Measurements from ENCODE around the gene CCDC159.
"Not testable (repeated sequence)": the region's sequence is repeated elsewhere in the genome, so short reads cannot be mapped to it uniquely, and the experiment has no call there.

Gene CCDC159

GRCh38 chr19:11365557-11366117 lies 19.3 kb downstream of the CCDC159 start:
- no peak for DNase-seq (ENCODE audit: insufficient read length, low spot score)
- no peak for TF ChIP-seq POLR2A (IDR thresholded peaks at IDR 0.05; ENCODE audit: low read depth, low read length)
- FAIRE-seq: no peak

GRCh38 chr19:11367528-11367927 lies 21.2 kb downstream of the CCDC159 start:
- DNase-seq (ENCODE audit: insufficient read length, low spot score) (no peak), FAIRE-seq (no peak)
- no peak for TF ChIP-seq POLR2A (IDR thresholded peaks at IDR 0.05; ENCODE audit: low read depth, low read length)

GRCh38 chr19:11370744-11371143 lies 24.4 kb downstream of the CCDC159 start:
- FAIRE-seq: no peak

GRCh38 chr19:11373166-11373884 lies 27.0 kb downstream of the CCDC159 start:
- no peak for FAIRE-seq
- DNase-seq (ENCODE audit: insufficient read length, low spot score): no peak
- no peak for TF ChIP-seq POLR2A (IDR thresholded peaks at IDR 0.05; ENCODE audit: low read depth, low read length)

More at GRCh38 chr19:11370744-11371143, 24.4 kb downstream of the CCDC159 start:
- DNase-seq (ENCODE audit: insufficient read length, low spot score): no peak
- TF ChIP-seq POLR2A (IDR thresholded peaks at IDR 0.05; ENCODE audit: low read depth, low read length): no peak

GRCh38 chr19:11373885-11374432 lies 27.6 kb downstream of the CCDC159 start:
- FAIRE-seq: no peak
- DNase-seq (ENCODE audit: insufficient read length, low spot score): no peak
- TF ChIP-seq POLR2A (IDR thresholded peaks at IDR 0.05; ENCODE audit: low read depth, low read length): no peak

- FAIRE-seq: peak; percentile 87
- peak; percentile 55 for TF ChIP-seq POLR2A (IDR thresholded peaks at IDR 0.05; ENCODE audit: low read depth, low read length)
- DNase-seq (ENCODE audit: insufficient read length, low spot score): peak; percentile 97
These were observed 28.3 kb downstream of the CCDC159 start, which contains the start of gene SWSAP1 for GRCh38 chr19:11374433-11375142. TSS of gene SWSAP1 (plus strand) at chr19:11374666. CDS start at chr19:11374681, 15 bp downstream.

GRCh38 chr19:11375143-11375948 lies 29.0 kb downstream of the CCDC159 start:
- TF ChIP-seq POLR2A (IDR thresholded peaks at IDR 0.05; ENCODE audit: low read depth, low read length): no peak
- DNase-seq (ENCODE audit: insufficient read length, low spot score): no peak
- FAIRE-seq: no peak

GRCh38 chr19:11377237-11377636 lies 30.9 kb downstream of the CCDC159 start:
- DNase-seq (ENCODE audit: insufficient read length, low spot score): no peak
- FAIRE-seq: no peak
- TF ChIP-seq POLR2A (IDR thresholded peaks at IDR 0.05; ENCODE audit: low read depth, low read length): no peak

- DNase-seq (ENCODE audit: insufficient read length, low spot score): no peak
- no peak for FAIRE-seq
- no peak for TF ChIP-seq POLR2A (IDR thresholded peaks at IDR 0.05; ENCODE audit: low read depth, low read length)
These were observed 31.4 kb downstream of the CCDC159 start for GRCh38 chr19:11377756-11378155.

- DNase-seq (ENCODE audit: insufficient read length, low spot score): peak; percentile 89
- peak; percentile 33 for FAIRE-seq
- TF ChIP-seq POLR2A (IDR thresholded peaks at IDR 0.05; ENCODE audit: low read depth, low read length): no peak
These were observed 32.2 kb downstream of the CCDC159 start for GRCh38 chr19:11378319-11379189.

GRCh38 chr19:11379269-11379845 lies 33.0 kb downstream of the CCDC159 start:
- DNase-seq (ENCODE audit: insufficient read length, low spot score): not testable (repeated sequence)

GRCh38 chr19:11379857-11380350 lies 33.6 kb downstream of the CCDC159 start:
- no peak for DNase-seq (ENCODE audit: insufficient read length, low spot score)
- TF ChIP-seq POLR2A (IDR thresholded peaks at IDR 0.05; ENCODE audit: low read depth, low read length): no peak
- FAIRE-seq: no peak

More at GRCh38 chr19:11379269-11379845, 33.0 kb downstream of the CCDC159 start:
- FAIRE-seq: not testable (repeated sequence)

Measured in H54 (cell line).